ENCODE measurements around the gene PLCZ1.
"Not testable (repeated sequence)": the region's sequence is repeated elsewhere in the genome, so short reads cannot be mapped to it uniquely, and the experiment has no call there.

The PLCZ1 gene

GRCh38 chr12:18737819-18738218 is at the start of gene PLCZ1, which contains the start of gene CAPZA3:
Gene PLCZ1, minus strand, starts transcription at chr12:18738012. Its CDS starts 641 bp downstream, at chr12:18737371.
Gene CAPZA3, plus strand, starts transcription at chr12:18738119. Its CDS starts 150 bp downstream, at chr12:18738269.
- no peak for DNase-seq (ENCODE audit: low read depth)

DNA sequence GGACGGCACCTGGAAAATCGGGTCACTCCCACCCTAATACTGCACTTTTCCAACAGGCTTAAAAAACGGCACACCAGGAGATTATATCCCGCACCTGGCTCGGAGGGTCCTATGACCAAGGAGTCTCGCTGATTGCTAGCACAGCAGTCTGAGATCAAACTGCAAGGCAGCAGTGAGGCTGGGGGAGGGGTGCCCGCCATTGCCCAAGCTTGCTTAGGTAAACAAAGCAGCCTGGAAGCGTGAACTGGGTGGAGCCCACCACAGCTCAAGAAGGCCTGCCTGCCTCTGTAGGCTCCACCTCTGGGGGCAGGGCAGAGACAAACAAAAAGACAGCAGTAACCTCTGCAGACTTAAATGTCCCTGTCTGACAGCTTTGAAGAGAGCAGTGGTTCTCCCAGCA is 47.7 kb upstream of the PLCZ1 start:
- not testable (repeated sequence) for DNase-seq (ENCODE audit: low read depth)

- DNase-seq (ENCODE audit: low read depth), result no peak
These were observed 45.0 kb upstream of the PLCZ1 start for GRCh38 chr12:18782827-18783226.

GRCh38 chr12:18766479-18766878 is 28.7 kb upstream of the PLCZ1 start:
- DNase-seq (ENCODE audit: low read depth), result not testable (repeated sequence)

DNA sequence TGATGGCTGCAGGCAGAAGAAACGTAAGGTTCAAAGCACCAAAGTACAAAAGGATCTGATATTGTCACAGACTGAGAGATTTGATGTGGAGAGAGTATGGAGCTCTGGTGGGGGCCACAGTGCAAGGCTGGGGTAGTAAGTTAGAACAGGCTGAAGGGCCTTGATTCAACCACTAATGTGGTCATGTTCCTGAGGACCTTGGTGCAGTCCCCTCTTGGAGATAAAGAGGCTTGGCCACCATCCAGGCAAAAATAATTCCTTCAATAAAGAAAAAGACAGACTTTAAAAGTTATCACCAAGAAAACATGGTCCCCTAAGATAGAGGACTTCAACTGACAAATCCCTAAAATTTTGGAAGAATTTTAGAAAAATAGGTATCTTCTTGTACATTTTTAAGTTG is 17.5 kb upstream of the PLCZ1 start:
- DNase-seq (ENCODE audit: low read depth), result no peak

DNA sequence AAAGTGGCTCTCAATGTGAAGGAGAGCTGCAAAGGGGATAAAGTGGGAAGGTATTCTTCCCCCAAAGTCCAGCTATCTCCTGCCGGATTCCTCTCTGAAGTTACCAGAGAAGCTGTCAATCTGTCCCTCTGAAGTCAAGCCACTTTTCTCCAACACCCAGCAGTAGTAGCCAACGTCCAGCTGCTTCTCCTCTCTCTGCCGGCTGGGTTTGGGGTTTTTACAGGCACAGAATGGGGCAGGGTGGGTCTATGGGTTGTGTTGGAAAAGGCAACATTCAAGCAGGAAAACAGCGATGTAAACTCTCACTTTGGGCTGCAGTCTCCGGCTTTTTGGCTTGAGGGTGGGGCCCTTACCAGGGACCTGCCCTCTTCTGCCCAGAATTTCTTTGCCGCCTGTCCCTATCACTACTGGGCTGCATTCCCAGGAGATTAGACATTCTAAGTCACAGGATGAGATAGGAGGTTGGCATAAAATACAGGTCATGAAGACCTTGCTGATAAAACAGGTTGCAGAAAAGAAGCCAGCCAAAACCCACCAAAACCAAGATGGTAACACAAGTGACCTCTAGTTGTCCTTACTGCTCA is 16.4 kb upstream of the PLCZ1 start:
- DNase-seq (ENCODE audit: low read depth), result no peak

GRCh38 chr12:18753481-18754123 is 15.8 kb upstream of the PLCZ1 start:
- DNase-seq (ENCODE audit: low read depth), result no peak

GRCh38 chr12:18752947-18753346 is 15.1 kb upstream of the PLCZ1 start:
- no peak for DNase-seq (ENCODE audit: low read depth)

- no peak for DNase-seq (ENCODE audit: low read depth)
These were observed 14.6 kb upstream of the PLCZ1 start for GRCh38 chr12:18752280-18752920.

- DNase-seq (ENCODE audit: low read depth), result no peak
These were observed 14.1 kb upstream of the PLCZ1 start for GRCh38 chr12:18751866-18752265.

DNA sequence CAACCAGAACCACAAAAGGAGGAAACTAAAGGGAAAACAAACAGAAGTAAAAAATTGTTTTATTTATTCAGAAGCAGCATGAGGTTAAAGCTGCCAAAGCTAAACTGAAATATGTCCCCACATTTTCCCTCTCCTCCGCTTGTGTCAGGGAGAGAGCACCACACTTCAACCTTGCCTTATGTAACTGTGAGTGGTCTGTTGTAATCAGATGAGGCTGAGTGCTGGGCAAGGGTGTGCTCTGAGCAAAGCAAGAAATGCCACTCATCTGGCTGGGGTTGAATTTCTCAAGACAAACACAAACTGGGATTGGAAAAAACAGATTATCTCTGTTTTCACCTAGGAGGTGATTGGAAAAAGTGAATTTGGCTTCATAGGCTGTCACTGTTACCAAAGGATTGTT is 12.3 kb upstream of the PLCZ1 start:
- no peak for DNase-seq (ENCODE audit: low read depth)

- DNase-seq (ENCODE audit: low read depth), result no peak
These were observed 11.7 kb upstream of the PLCZ1 start for GRCh38 chr12:18749386-18749957.

GRCh38 chr12:18747895-18748294 is 10.1 kb upstream of the PLCZ1 start:
- no peak for DNase-seq (ENCODE audit: low read depth)

GRCh38 chr12:18731156-18731555 is 6.7 kb downstream of the PLCZ1 start:
- DNase-seq (ENCODE audit: low read depth), result no peak

GRCh38 chr12:18723752-18724151 is 14.1 kb downstream of the PLCZ1 start:
- DNase-seq (ENCODE audit: low read depth), result no peak

- no peak for DNase-seq (ENCODE audit: low read depth)
These were observed 16.4 kb downstream of the PLCZ1 start for GRCh38 chr12:18721452-18721851.

GRCh38 chr12:18720690-18721089 is 17.1 kb downstream of the PLCZ1 start:
- DNase-seq (ENCODE audit: low read depth), result no peak

GRCh38 chr12:18719922-18720510 is 17.8 kb downstream of the PLCZ1 start:
- no peak for DNase-seq (ENCODE audit: low read depth)

DNA sequence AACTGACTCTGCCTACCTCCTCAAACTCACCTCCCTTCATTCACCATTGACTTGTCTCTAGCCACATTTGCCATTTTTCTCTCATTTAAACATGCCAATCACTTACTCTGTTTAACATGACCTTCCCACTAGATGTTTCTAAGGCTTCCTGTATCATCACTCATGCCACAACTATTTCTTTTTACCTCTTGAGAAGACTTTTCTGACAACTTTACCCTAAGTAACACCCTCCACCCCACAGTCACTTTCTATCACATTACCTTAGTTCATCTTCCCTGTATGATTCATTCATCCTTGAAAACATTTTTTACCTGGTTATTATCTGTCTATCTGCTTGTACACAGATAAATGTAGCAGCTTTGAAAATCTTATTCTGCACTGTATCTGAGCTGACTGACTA is 19.4 kb downstream of the PLCZ1 start:
- no peak for DNase-seq (ENCODE audit: low read depth)

DNA sequence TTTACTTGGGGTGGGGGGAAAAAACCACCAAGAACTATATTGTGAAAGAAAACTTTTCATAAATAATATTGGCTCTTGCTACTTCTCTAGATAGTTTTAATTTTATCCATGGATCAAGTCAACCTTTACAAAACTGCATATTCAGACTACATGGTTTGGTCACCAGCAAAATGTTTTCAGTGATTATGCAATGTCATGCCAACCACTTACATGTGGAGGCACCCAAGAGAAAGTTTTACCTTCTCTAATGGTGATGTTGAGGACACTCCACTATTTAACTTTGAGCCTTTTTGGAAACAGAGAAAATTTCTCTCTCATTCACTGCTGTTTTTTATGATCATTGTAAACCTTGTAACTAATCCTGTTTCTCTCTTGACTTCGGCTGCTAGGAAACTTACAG is 21.6 kb downstream of the PLCZ1 start:
- no peak for DNase-seq (ENCODE audit: low read depth)

DNA sequence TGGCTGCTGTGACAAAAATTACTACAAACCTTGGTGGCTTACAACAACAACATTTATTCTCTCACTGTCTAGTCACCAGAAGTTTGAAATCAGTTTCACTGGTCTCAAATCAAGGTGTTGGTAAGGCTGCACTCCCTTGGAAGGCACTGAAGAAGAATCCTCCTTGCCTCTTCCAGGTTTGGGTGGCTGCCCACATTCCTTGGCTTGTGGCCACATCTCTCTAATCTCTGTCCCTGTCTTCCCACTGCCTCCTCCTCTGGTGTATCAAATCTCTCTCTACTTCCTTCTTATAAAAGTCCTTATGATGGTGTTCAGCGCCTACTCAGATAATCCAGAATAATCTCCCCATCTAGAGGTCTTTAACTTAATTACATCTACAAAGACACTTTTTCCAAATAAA is 31.0 kb downstream of the PLCZ1 start:
- no peak for DNase-seq (ENCODE audit: low read depth)

- DNase-seq (ENCODE audit: low read depth), result no peak
These were observed 33.9 kb downstream of the PLCZ1 start for GRCh38 chr12:18703911-18704310.

GRCh38 chr12:18703321-18703720 is 34.5 kb downstream of the PLCZ1 start:
- no peak for DNase-seq (ENCODE audit: low read depth)

All from stimulated activated CD8-positive, alpha-beta memory T cell treated with anti-CD3 and anti-CD28 coated beads, Interleukin-7, amount 100 ng/mL, for 24 hours (primary cell).